ENCODE data around the gene MAGI1.
A peak's percentile ranks its signal among the peaks of the same experiment; 100 is the strongest.
"Not testable (repeated sequence)": the region's sequence is repeated elsewhere in the genome, so short reads cannot be mapped to it uniquely, and the experiment has no call there.

Gene MAGI1

DNA sequence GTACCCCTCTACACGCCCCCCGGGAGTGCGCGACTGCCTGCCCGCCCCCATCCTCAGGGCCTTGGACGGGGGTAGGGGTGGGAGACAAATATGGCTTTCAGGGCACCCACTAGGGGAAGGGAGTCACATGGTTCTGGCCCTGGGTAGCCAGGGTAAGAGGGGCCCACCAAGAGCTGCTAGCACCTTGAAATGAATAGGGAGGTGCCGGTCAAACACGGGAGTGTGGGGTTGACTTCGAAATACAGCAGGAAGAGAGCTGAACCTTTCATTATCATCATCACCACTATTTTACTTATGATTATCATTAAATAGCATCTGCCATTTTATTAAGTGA, 489.1 kb downstream of the MAGI1 start:
- H3K4me1 ChIP-seq = peaks cover 0 to 20% (median 10%) of the 10 kb centered on the region in 4 donors
- no peak for DNase-seq
- no peaks in the 10 kb centered on the region for H3K9me3 ChIP-seq
- peak overlapping the region; percentile 58 to 80 for H3K4me3 ChIP-seq
- H3K27me3 ChIP-seq = no peaks in the 10 kb centered on the region
- intact Hi-C loops (cut with DNase I; ENCODE audit: low total_unique reads) = no loop called here
- TF ChIP-seq CTCF (IDR thresholded peaks at IDR 0.05) = no peak
- peak overlapping the region; percentile 62 to 70 for H3K27ac ChIP-seq
- no peaks in the 10 kb centered on the region for H3K36me3 ChIP-seq

- peaks cover 0 to 20% (median 10%) of the 10 kb centered on the region in 4 donors for H3K4me1 ChIP-seq
- intact Hi-C loops (cut with DNase I; ENCODE audit: low total_unique reads) = no loop called here
- no peak for TF ChIP-seq CTCF (IDR thresholded peaks at IDR 0.05)
- no peaks in the 10 kb centered on the region for H3K36me3 ChIP-seq
- H3K27ac ChIP-seq = peak overlapping the region; percentile 62 to 70
- peak overlapping the region; percentile 58 to 80 for H3K4me3 ChIP-seq
- peak in 1 of 2 donors; percentile 68 for DNase-seq
- H3K27me3 ChIP-seq = no peaks in the 10 kb centered on the region
- no peaks in the 10 kb centered on the region for H3K9me3 ChIP-seq
Observed at GRCh38 chr3:65548848-65549625, 489.7 kb downstream of the MAGI1 start.

DNA sequence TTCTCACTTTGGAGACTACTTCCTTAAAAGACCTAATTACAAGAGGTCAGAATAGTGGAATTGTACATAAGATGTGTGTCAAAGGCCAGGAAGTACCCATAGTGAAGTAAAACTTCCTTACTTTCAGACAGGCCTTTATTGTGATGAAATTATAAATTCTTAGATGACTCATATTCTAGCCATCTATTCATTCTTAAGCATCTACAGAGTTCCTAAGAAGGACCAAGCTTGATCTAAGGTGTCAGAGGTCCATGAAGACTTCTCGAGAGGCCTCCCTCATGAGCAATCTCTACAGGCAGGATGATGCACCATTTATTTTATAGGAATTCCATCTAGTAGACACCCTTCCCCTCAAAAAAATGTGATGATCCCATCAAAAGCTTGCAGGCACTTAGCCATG, 493.3 kb downstream of the MAGI1 start:
- Histone ChIP-seq H3K9me3 (no peaks in the 10 kb centered on the region), H3K4me1 (peaks cover 0 to 20% (median 10%) of the 10 kb centered on the region in 4 donors), H3K36me3 (no peaks in the 10 kb centered on the region), H3K27me3 (no peaks in the 10 kb centered on the region), H3K27ac (no peak overlapping the region), H3K4me3 (no peak overlapping the region)
- TF ChIP-seq CTCF (IDR thresholded peaks at IDR 0.05) = no peak
- no peak for DNase-seq
- intact Hi-C loops (cut with DNase I; ENCODE audit: low total_unique reads) = no loop called here

DNA sequence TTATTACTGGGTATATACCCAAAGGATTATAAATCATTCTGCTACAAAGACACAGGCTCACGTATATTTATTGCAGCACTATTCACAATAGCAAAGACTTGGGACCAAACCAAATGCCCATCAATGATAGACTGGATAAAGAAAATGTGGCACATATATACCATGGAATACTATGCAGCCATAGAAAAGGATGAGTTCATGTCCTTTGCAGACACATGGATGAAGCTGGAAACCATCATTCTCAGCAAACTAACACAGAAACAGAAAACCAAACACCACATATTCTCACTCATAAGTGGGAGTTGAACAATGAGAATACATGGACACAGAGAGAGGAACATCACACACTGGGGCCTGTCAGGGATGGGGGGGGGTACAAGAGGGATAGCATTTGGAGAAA, 495.3 kb downstream of the MAGI1 start:
- H3K27ac ChIP-seq; H3K4me1 ChIP-seq; H3K4me3 ChIP-seq; H3K36me3 ChIP-seq; H3K27me3 ChIP-seq; intact Hi-C loops (cut with DNase I; ENCODE audit: low total_unique reads); H3K9me3 ChIP-seq; DNase-seq: not testable (repeated sequence)

- intact Hi-C loops (cut with DNase I; ENCODE audit: low total_unique reads) = no loop called here
- H3K36me3 ChIP-seq = no peaks in the 10 kb centered on the region
- no peak for TF ChIP-seq CTCF (IDR thresholded peaks at IDR 0.05)
- H3K4me3 ChIP-seq = no peak overlapping the region
- H3K27ac ChIP-seq = no peak overlapping the region
- no peak for DNase-seq
- H3K9me3 ChIP-seq = no peaks in the 10 kb centered on the region
- H3K4me1 ChIP-seq = peaks cover 0 to 20% (median 0%) of the 10 kb centered on the region in 4 donors
- H3K27me3 ChIP-seq = no peaks in the 10 kb centered on the region
Observed at GRCh38 chr3:65540666-65541065, 498.1 kb downstream of the MAGI1 start.

DNA sequence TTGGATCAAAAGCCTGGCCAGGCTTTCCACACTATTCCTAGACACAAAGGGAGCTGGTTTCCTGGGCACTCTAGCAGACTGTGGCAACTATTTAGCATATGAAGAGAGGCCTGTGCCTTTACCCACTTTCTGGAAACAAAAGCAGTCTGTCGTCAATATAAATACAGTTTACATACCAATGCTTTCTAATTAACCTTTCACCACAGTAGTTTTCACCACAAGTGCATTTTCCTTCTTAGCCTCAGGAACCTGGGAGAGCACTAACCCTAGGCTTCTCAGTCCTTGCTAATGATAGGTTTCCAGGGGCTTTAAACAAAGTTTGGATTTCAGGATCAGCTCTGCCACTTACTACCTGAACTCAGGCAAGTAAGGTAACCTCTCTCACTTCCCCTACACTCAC, 499.1 kb downstream of the MAGI1 start:
- Histone ChIP-seq H3K9me3 (no peaks in the 10 kb centered on the region), H3K36me3 (no peaks in the 10 kb centered on the region), H3K27me3 (no peaks in the 10 kb centered on the region), H3K4me1 (peaks cover 0 to 27% (median 1%) of the 10 kb centered on the region in 4 donors), H3K27ac (no peak overlapping the region), H3K4me3 (no peak overlapping the region)
- DNase-seq = no peak
- intact Hi-C loops (cut with DNase I; ENCODE audit: low total_unique reads) = no loop called here
- TF ChIP-seq CTCF (IDR thresholded peaks at IDR 0.05) = no peak

Measured in tibial artery (tissue), 4 donors.